Activated T-cell treated with anti-CD3 and anti-CD28 coated beads, Interleukin-2, amount 50 U/mL, for 72 hours (primary cell): ENCODE data around the gene CIAO2B. TPM values are rescaled to one million over a fixed set of nuclear protein-coding genes. Genes with fewer than 3 reads are reported as not detected.
"Not testable (repeated sequence)": the region's sequence is repeated elsewhere in the genome, so short reads cannot be mapped to it uniquely, and the experiment has no call there.

Source experiments
- ATAC-seq, 2 donors: fragments of 150-1000 bp; cut with Tn5 transposase; replicated peaks in 1 of 2; 2 replicates each; pipeline ENCODE4 v1.10.0; 2021; ENCODE audit warnings: moderate library complexity in 2 of 2, mild to moderate bottlenecking in 1 of 2
- DNase-seq, 2 donors: peaks; one replicate each; pipeline ENCODE4 v3.0.0; 2021 to 2022; ENCODE audit warnings: mixed read lengths in 1 of 2
- H3K27ac Mint-ChIP-seq: one replicate; pipeline ENCODE4 v1.8.0; 2022; ENCODE audit warnings: mild to moderate bottlenecking, moderate library complexity, mixed read lengths
- H3K27me3 Mint-ChIP-seq: one replicate; pipeline ENCODE4 v1.8.0; 2022; ENCODE audit warnings: low read depth, mixed read lengths
- H3K36me3 Mint-ChIP-seq, 2 donors: one replicate each; pipeline ENCODE4 v1.8.0; 2022; ENCODE audit warnings: mixed read lengths in 2 of 2, mild to moderate bottlenecking in 1 of 2; ENCODE audit not compliant: insufficient read depth in 2 of 2
- H3K4me1 Mint-ChIP-seq: one replicate; pipeline ENCODE4 v1.8.0; 2022; ENCODE audit warnings: low read depth, mixed read lengths
- H3K4me3 Mint-ChIP-seq, 2 donors: one replicate each; pipeline ENCODE4 v1.8.0; 2022; ENCODE audit warnings: mild to moderate bottlenecking in 2 of 2, mixed read lengths in 2 of 2, moderate library complexity in 2 of 2
- H3K9me3 Mint-ChIP-seq, 2 donors: one replicate each; pipeline ENCODE4 v1.8.0; 2022; ENCODE audit warnings: mixed read lengths in 2 of 2
- total RNA-seq, 2 donors: library from RNA; stranded (reverse); gene quantifications; one replicate each; pipeline ENCODE4 v1.2.3, GENCODE V29; 2022

CIAO2B gene
- total RNA-seq, 2 donors from 2014 or later = 145 to 167 TPM

DNA sequence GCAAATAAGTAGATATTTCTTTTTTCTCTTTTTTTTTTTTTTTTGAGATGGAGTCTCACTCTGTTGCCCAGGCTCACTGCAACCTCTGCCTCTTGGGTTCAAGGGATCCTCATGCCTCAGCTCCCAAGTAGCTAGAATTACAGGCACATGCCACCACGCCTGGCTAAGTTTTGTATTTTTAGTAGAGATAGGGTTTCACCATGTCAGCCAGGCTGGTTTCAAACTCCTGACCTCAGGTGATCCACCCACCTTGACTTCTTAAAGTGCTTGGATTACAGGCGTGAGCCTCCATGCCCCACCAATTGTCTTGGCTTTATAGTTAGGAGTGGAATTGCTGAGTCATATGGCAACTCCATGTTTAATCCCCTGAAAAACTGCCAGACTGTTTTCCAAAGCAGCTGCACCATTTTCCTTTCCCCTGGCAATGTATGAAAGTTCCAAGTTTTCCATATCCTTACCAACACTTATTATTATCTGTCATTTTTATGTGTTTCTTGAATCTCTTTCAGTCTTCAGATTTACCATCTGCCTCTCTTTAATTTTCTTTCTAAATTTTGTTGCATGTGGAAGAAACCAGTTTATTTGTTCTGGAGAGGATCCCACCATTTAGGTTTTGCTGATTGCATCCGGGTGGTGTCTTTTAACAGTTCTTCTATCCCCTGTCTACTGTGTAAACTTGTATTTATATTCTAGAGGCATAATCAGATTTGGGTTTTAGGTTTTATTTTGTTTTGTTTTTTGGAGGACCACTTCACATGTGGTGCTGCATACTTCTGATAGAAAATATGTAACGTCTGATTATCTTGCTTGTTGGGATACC lies 17.0 kb upstream of the CIAO2B start:
- ATAC-seq (no peak), DNase-seq (no peak)
- Mint-ChIP-seq H3K9me3 (peaks cover 2 to 8% of the 10 kb centered on the region in 2 donors), H3K27ac (peak overlapping the region; percentile 70), H3K4me3 (peak overlapping the region in 1 of 2 donors; percentile 70), H3K4me1 (peaks cover 58% of the 10 kb centered on the region), H3K36me3 (peaks cover 4 to 7% of the 10 kb centered on the region in 2 donors), H3K27me3 (peaks cover 67% of the 10 kb centered on the region)

GRCh38 chr16:66950437-66950836 lies 16.2 kb upstream of the CIAO2B start:
- H3K9me3 Mint-ChIP-seq = peaks cover 2 to 8% of the 10 kb centered on the region in 2 donors
- H3K4me3 Mint-ChIP-seq = peak overlapping the region; percentile 42 to 61
- ATAC-seq (peak; percentile 35 to 47), DNase-seq (no peak)
- peaks cover 4 to 7% of the 10 kb centered on the region in 2 donors for H3K36me3 Mint-ChIP-seq
- H3K27me3 Mint-ChIP-seq = peaks cover 67% of the 10 kb centered on the region
- peaks cover 58% of the 10 kb centered on the region for H3K4me1 Mint-ChIP-seq
- H3K27ac Mint-ChIP-seq = no peak overlapping the region

GRCh38 chr16:66949472-66949871 lies 15.3 kb upstream of the CIAO2B start:
- no peak for ATAC-seq
- H3K36me3 Mint-ChIP-seq = peaks cover 4 to 7% of the 10 kb centered on the region in 2 donors
- no peak overlapping the region for H3K27ac Mint-ChIP-seq
- H3K9me3 Mint-ChIP-seq = peaks cover 2 to 8% of the 10 kb centered on the region in 2 donors
- H3K4me1 Mint-ChIP-seq = peaks cover 58% of the 10 kb centered on the region
- DNase-seq = no peak
- peaks cover 67% of the 10 kb centered on the region for H3K27me3 Mint-ChIP-seq
- peak overlapping the region; percentile 86 to 95 for H3K4me3 Mint-ChIP-seq

GRCh38 chr16:66948837-66949225 lies 14.6 kb upstream of the CIAO2B start:
- Mint-ChIP-seq H3K4me3 (peak overlapping the region; percentile 86 to 95), H3K4me1 (peaks cover 54% of the 10 kb centered on the region), H3K9me3 (peaks cover 2 to 8% of the 10 kb centered on the region in 2 donors), H3K27me3 (peaks cover 62% of the 10 kb centered on the region), H3K36me3 (peaks cover 4 to 7% of the 10 kb centered on the region in 2 donors), H3K27ac (no peak overlapping the region)
- ATAC-seq = peak in 1 of 2 donors; percentile 2
- DNase-seq = no peak

DNA sequence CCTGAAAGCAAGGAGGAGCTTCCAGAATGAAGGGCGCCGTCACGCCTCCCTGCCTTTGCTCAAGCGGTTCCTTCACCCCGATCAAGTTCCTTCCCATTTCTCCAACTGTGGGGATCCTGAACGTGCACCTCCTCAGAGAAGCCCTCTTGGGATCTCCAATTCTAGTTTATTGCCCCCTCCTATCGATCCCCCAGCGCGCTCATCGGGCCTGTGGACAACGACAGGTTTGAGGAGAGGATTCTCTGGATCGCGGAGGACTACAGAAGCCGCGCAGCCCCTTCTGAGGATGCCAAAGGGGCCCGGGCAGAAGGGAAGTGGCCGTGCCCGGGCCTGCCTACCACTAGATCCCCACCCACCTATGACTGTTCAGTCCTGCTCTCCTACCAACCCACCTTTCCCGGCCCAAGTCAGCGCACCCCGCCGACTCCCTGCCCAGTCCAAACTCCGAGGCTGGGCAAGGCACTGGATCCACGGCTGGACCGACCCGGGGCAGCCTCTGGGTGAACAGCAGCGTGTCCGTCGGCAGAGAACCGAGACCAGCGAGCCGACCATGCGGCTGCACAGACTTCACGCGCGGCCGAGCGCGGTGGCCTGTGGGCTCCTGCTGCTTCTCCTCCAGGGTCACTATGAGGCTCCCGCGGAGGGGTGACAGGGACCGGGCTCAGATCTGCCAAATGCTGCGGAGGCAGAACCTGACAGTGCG lies 14.1 kb upstream of the CIAO2B start:
- Mint-ChIP-seq H3K27ac (peak overlapping the region; percentile 57), H3K36me3 (peaks cover 4 to 7% of the 10 kb centered on the region in 2 donors), H3K4me1 (peaks cover 51% of the 10 kb centered on the region), H3K9me3 (peaks cover 2 to 8% of the 10 kb centered on the region in 2 donors), H3K27me3 (peaks cover 57% of the 10 kb centered on the region), H3K4me3 (peak overlapping the region; percentile 86 to 95)
- ATAC-seq = peak; percentile 31 to 55
- peak; percentile 22 to 31 for DNase-seq

DNA sequence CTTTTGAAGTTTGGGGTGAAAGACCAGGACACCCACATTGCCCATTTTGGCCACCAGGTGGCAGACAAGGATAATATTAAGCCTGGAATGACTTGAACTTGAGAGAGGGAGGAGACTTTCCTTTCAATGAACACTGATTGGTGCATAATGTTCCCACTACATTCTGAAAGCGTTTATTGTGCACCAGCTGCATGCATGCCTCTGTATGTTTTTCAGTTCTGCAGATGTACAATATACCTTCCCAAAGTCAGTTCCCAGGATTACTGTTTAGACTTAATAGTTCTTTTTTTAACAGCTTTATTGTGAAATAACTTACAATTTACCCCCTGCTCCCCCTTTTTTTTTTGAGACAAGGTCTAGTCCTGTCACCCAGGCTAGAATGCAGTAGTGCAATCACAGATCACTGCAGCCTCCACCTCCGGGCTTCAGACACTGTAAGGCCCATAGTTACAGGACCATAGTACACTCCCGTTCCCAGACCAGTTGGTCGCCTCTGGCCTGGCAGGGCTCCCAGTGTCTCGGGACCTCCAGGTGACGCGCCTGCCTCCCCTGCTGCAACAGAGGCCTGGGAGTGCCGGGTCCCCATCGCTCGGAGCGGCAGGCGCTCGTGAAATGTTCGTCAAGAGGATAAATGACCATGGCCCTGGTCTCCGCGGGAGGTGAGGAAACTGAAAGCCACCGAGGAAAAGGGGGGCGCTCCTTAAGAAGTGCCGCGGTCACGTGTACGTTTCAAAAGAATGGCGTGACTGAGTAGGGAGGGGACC lies 13.3 kb upstream of the CIAO2B start:
- H3K27ac Mint-ChIP-seq = peak overlapping the region; percentile 4
- H3K9me3 Mint-ChIP-seq = peaks cover 2 to 8% of the 10 kb centered on the region in 2 donors
- H3K27me3 Mint-ChIP-seq = peaks cover 49% of the 10 kb centered on the region
- H3K4me1 Mint-ChIP-seq = peaks cover 51% of the 10 kb centered on the region
- H3K36me3 Mint-ChIP-seq = peaks cover 6 to 8% of the 10 kb centered on the region in 2 donors
- DNase-seq (peak; percentile 82 to 86), ATAC-seq (peak; percentile 73 to 80)
- H3K4me3 Mint-ChIP-seq = peak overlapping the region; percentile 86 to 95

GRCh38 chr16:66946974-66947301 lies 12.7 kb upstream of the CIAO2B start:
- peak overlapping the region in 1 of 2 donors; percentile 95 for H3K4me3 Mint-ChIP-seq
- H3K4me1 Mint-ChIP-seq = peaks cover 51% of the 10 kb centered on the region
- ATAC-seq = no peak
- H3K36me3 Mint-ChIP-seq = peaks cover 6 to 12% of the 10 kb centered on the region in 2 donors
- DNase-seq = no peak
- peaks cover 44% of the 10 kb centered on the region for H3K27me3 Mint-ChIP-seq
- H3K9me3 Mint-ChIP-seq = peaks cover 2 to 8% of the 10 kb centered on the region in 2 donors
- peak overlapping the region; percentile 4 for H3K27ac Mint-ChIP-seq

DNA sequence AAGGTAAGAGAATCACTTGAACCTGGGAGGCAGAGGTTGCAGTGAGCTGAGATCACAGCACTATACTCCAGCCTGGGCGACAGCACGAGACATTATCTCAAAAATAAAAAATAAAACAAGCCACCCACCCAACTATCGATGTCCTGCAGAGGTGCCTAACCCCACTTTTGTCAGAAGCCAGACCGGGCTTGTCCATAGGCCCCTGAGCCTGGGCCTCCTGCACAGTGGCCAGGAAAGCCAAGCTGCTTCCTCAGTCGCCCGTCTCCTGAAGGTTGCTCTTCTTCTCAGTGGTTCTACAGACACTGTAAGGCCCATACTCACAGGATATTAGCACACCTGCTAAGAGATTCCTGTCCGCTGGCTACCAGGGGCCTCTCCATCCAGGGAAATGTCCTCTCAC lies 12.3 kb upstream of the CIAO2B start:
- Mint-ChIP-seq H3K27ac (no peak overlapping the region), H3K27me3 (peaks cover 40% of the 10 kb centered on the region), H3K4me1 (peaks cover 47% of the 10 kb centered on the region), H3K4me3 (no peak overlapping the region), H3K9me3 (peaks cover 0 to 5% of the 10 kb centered on the region in 2 donors), H3K36me3 (peaks cover 4 to 9% of the 10 kb centered on the region in 2 donors)
- no peak for DNase-seq
- no peak for ATAC-seq

DNA sequence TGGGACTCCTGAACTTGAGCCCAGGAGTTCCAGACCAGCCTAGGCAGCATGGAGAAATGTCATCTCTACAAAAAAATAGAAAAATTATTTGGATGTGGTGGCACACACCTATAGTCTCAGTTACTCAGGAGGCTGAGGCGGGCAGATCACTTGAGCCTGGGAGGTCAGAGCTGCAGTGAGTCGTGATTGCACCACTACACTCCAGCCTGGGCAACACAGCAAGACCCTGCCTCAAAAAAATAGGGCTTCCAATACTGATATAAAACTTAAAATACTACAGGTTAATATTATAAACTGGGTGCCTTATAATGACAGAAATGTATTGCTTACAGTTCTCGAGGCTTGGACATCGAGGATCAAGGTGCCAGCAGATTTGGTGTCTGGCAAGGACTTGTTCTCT lies 11.7 kb upstream of the CIAO2B start:
- Mint-ChIP-seq H3K27me3 (peaks cover 34% of the 10 kb centered on the region), H3K4me1 (peaks cover 41% of the 10 kb centered on the region), H3K27ac (no peak overlapping the region), H3K4me3 (no peak overlapping the region), H3K9me3 (no peaks in the 10 kb centered on the region), H3K36me3 (peaks cover 2 to 6% of the 10 kb centered on the region in 2 donors)
- ATAC-seq (no peak), DNase-seq (no peak)

- H3K27me3 Mint-ChIP-seq = peaks cover 24% of the 10 kb centered on the region
- H3K9me3 Mint-ChIP-seq, H3K36me3 Mint-ChIP-seq, DNase-seq, H3K27ac Mint-ChIP-seq, H3K4me3 Mint-ChIP-seq, ATAC-seq: not testable (repeated sequence)
- H3K4me1 Mint-ChIP-seq = peaks cover 33% of the 10 kb centered on the region
Observed at GRCh38 chr16:66944971-66945370, 10.8 kb upstream of the CIAO2B start.

GRCh38 chr16:66944054-66944441 lies 9.8 kb upstream of the CIAO2B start:
- Mint-ChIP-seq H3K9me3 (no peaks in the 10 kb centered on the region), H3K4me1 (peaks cover 24% of the 10 kb centered on the region), H3K36me3 (peaks cover 2 to 6% of the 10 kb centered on the region in 2 donors), H3K4me3 (no peak overlapping the region), H3K27ac (no peak overlapping the region), H3K27me3 (peaks cover 15% of the 10 kb centered on the region)
- no peak for ATAC-seq
- DNase-seq = no peak

DNA sequence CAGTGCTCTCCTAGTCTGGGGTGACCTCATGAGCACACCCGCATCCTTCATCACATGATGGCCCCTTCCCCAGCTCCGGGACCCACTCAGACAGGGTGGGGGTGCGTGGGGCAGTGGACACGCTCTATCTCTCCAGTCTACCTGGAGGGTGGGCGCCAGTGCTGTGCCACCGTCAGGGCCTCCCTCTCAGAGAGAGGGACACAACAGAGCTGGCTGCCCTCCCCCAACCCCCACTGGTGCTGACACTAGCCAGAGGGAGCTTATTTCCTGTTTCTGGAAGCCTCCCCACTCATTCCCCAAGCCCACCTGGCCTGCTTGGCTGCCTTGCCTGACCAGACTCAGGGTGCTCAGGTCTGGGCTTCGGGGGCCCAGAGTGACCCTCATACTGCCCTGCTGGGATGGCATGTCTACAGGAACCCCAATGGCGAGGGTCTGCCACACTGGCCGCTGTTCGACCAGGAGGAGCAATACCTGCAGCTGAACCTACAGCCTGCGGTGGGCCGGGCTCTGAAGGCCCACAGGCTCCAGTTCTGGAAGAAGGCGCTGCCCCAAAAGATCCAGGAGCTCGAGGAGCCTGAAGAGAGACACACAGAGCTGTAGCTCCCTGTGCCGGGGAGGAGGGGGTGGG lies 9.3 kb upstream of the CIAO2B start:
- ATAC-seq = no peak
- no peak for DNase-seq
- Mint-ChIP-seq H3K4me1 (peaks cover 19% of the 10 kb centered on the region), H3K27me3 (peaks cover 10% of the 10 kb centered on the region), H3K36me3 (peaks cover 2 to 6% of the 10 kb centered on the region in 2 donors), H3K27ac (no peak overlapping the region), H3K4me3 (no peak overlapping the region), H3K9me3 (no peaks in the 10 kb centered on the region)
